Uterus (tissue), 2 donors: ENCODE data around the gene GRM6.

ENCODE experiments used
- CTCF ChIP-seq, 4 experiments: fragments of 200-600 bp in 2 of 4; fragments of 450-650 bp in 2 of 4; sonication (generic) in 2 of 4; IDR thresholded peaks; one replicate each; pipeline ENCODE4 v1.5.1; 2016 to 2019; ENCODE audit warnings: antibody characterized with exemption in 4 of 4, mild to moderate bottlenecking in 2 of 4, moderate library complexity in 1 of 4
- POLR2A ChIP-seq, 2 donors: fragments of 450-650 bp; IDR thresholded peaks; one replicate each; pipeline ENCODE4 v1.6.1; 2016; ENCODE audit warnings: antibody characterized with exemption in 2 of 2, mild to moderate bottlenecking in 1 of 2, moderate library complexity in 1 of 2

DNA sequence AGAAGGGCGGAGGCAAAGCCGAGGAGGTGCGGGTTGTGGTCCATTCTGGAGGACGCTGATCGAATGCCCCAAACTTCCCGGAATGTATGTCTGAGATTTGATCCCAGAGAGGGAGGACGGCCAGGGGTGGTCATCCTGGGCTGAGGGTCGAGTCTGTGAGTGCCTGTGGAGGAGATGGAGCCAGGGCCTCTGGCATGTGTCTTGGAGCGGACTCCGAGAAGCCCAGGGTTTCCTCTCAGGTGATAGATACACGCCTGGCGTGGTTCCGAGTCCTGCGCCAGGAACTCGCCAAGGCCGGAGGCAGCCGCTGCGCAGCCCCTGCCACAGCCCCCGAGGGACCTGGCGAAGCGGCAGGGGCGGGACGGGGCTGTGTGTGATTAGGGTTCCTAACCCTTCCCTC, 53.8 kb downstream of the GRM6 start:
- no peak for TF ChIP-seq CTCF (IDR thresholded peaks at IDR 0.05)
- TF ChIP-seq POLR2A (IDR thresholded peaks at IDR 0.05): no peak
